HG03066 (cell line): ENCODE data around the gene RNF144B.

Source experiments
- ATAC-seq: cut with Tn5 transposase; IDR thresholded peaks from one replicate; pipeline ENCODE4 v1.9.1; 2021; ENCODE audit warnings: low read depth; ENCODE audit not compliant: unreplicated experiment

The RNF144B gene

DNA sequence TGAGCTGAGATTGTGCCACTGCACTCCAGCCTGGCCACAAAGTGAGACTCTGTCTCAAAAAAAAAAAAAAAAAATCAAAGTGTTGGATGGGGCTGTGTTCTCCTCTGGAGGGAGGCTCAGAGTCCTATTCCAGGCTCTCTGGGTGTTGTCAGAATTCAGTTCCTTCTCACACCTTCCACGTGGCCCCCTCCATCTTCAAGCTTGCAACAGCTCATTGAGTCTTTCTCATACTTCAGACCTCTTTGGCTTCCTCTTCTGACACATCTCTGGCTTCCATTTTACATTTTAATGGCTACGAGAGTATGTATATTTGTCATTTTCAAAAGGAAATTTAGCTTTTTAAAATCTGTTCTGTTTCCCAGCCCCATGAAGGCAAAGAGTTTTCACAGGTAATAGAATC is 85.8 kb downstream of the RNF144B start:
- ATAC-seq = no peak

- no peak for ATAC-seq
Measured at GRCh38 chr6:18473755-18474154, 86.6 kb downstream of the RNF144B start.

DNA sequence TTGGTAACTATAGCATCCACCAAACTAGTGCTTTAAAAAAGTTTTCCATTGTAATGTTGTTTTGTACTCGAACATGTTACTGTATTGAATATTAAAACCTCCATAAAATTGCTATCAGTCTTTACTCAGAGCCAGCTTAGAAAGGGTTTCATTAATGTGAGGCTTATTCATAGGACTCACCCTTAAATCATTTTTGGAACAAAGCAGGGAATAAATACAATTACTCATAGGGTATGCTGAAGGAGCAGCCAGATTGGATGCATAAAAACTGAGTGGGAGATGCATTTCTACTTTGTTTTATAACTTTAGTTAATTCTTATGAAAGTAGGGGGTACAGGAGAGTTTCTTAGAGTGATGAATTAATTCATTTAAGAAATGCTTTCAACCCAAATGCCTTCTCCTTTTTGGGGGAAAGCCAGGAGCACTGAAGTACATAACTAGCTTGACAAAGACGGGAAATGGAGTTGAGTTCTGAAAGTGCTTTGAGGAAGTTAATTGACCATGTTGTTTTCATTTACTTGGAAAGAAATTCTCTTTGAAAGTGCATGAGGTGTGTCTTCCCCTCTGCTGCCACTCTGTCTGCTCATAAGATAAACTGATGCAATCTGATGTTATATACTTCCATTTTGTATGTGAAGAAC is 90.3 kb downstream of the RNF144B start:
- no peak for ATAC-seq

GRCh38 chr6:18478610-18479009 is 91.5 kb downstream of the RNF144B start:
- no peak for ATAC-seq

DNA sequence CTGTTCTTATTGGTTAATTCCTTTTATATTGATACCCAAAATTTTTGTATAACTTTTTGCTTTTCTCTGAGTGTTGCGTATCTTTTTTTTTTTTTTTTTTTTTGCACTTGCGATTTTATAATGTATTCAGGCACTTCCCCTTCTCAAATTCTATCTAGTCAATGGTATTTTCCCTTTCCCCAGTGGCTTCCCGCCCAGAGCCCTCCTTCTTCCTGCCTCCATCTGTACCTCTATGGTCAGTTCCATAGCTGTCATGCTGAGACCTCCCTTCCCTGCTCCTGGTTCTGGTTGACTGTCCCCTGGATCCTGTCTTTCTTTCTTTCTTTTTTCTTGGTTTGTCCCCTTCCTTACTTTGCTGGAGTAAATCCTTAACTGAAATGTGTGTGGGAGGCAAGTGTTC is 94.7 kb downstream of the RNF144B start:
- no peak for ATAC-seq

DNA sequence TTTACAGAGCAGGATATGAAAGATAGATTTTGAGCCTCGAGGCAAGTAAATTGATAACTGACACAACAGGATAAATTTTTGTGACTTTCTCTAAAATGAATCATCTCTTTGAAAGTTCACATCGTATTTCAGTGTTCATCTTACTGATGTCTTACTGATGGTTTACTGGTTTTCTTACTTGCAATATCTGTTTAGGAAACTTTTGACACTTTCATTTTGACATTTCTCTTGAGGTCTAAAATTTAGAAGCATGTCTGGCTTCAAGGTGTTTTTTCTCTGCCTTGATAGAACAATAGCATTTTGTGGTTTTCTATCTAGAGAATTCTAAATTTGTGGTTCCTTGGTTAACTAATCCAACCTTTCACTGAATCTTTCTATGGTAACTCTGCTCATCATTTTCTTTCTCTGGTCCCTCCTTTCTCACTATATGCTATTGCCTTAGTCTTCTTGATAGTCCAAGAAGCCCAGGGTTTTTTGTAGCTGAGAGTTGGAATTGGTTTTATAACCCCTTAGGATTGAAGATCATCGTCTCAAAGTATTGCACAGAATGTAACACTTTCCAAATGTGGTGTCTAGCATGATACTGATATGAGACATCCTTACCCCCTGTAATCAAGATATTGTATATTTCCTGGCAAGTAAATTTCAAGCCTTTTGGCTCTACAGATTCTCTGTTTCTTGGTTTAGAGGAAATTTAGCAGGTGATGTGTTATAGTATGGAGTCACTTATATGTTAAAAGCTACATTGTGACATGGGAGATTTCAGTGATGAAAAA is 98.7 kb downstream of the RNF144B start:
- ATAC-seq = no peak

- ATAC-seq = no peak
Measured at GRCh38 chr6:18488004-18488403, 100.9 kb downstream of the RNF144B start.

DNA sequence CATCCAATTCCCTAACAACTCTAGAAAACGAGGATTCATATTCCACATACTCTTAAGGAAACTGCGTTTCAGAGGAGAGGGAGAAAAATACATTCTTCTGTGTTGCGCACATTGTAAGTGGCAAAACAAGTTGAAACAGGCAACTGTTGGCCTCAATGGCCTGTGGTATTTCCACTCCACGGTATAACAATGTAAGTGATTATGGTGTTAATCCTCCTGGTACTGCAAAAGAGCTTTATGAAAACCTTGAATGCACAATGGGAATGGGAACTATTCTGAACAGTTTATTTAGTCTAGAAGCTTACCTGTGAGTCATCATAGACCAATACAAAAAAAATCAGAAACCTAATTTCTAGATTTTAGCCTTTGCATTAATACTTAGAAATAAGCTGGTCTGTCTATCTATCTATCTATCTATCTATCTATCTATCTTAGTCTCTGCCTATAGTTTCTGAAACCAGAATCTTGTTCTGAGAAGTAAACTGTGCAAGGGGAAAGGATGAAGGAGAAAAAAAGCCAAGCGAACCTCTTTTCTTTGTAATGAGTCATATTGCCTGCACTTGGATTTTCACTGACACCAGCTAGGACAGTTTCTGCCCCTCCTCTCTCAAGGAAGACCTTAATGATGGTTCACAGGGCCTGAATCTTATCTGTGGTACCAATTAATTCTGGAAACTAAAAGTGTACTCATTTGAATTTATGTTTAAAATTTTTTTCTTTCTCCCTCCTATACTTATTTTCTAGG is 101.5 kb downstream of the RNF144B start:
- no peak for ATAC-seq

- ATAC-seq = no peak
Measured at GRCh38 chr6:18489335-18489734, 102.2 kb downstream of the RNF144B start.

GRCh38 chr6:18491308-18492045 is 104.3 kb downstream of the RNF144B start:
- ATAC-seq = no peak

DNA sequence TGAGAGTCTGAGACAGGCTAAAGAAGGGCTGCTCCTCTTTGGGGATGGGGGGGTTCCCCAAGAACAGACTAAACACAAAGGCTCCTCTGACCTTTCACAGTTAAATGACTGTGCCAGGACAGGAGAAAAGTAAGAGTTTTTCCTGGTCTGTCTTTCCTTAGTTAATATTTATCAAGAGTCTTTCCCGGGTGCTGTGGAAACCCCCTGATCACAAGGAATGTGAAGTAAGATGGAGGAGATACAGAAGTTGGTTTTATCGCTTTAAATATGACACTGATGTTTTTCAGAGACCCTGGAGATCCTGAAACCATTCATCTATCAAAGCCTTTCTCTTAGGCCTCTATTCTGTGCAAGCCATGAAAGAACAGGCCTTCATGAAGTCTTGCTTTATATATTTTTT is 105.8 kb downstream of the RNF144B start:
- no peak for ATAC-seq

DNA sequence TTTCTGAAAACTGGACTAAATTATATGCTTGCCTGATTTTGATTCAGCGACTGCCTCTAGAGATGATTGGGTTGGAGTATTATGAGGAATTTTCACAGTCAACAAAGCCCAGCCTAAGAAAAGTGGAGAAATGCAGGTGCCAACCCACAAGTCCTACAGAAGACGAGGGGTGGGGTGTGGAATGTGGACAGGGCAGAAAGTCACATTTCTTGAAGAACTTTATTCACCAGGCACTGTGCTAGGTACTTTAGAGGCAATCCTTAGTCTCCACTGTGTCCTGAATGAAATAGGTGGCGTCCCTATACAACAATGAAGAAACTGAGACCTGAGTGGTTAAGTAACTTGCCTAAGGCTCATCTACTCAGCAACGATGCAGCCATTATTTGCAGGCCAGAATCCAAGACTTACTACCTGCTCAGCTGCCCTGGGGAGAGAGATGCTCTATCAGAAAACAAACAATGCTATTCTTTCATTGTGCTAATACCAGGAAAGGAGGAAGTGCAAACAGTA is 106.3 kb downstream of the RNF144B start:
- ATAC-seq = no peak

GRCh38 chr6:18493925-18494324 is 106.8 kb downstream of the RNF144B start:
- no peak for ATAC-seq

- no peak for ATAC-seq
Measured at GRCh38 chr6:18495236-18495635, 108.1 kb downstream of the RNF144B start.

DNA sequence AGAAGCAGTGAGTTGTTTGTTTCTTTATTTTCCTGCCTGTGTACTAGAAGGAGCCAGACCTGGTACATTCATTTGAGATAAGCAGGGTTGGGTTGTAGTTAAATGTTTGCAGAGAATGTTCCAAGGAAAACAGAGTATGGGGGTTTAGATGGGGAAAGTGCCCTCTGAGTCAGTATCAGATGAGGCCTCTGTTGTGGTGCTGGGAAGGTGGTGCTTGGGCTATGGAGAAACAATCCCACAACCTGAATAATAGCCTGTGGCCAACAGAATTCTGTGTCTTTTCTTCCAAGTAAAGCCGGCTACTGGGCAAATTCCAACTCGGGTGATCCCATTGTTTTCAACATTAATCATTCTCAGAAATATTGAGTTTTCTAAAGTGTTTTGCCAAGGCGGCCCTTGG is 109.3 kb downstream of the RNF144B start:
- ATAC-seq = no peak

- no peak for ATAC-seq
Measured at GRCh38 chr6:18497006-18497405, 109.9 kb downstream of the RNF144B start.

GRCh38 chr6:18498408-18498807 is 111.3 kb downstream of the RNF144B start:
- ATAC-seq = no peak

DNA sequence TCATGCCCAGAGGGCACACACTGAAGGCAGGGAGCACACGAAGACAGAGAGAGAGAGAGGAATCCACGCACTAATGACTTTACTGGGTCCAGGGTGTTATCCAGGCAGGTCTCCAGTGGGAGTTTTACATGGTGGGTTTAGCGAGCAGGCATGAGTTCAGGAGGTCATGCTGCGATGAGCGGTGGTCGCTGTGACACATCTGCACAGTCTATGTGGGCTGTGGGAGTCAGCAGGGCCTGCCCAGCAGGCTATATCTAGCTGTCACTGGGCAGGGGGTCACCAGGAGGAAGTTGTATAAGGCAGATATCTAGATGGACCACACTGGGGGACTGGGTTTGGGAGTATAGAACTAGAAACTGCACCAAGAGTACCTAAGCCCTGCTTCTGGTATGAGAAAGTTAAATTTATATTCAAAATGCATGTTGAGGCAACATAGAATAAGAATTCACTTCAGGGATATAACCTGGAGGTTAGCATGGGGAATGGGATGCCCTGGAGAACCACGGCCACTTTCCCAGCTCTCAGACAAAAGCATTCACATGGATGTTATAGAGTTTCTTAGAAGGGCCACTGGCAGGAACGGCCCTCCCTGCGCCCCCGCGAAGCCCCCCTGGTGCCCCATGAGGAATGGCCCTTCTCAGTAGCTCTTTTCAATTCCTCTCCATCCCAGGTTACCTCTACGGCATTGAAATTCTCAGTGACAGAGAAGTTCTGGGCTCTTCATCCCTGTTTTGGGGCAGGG is 113.9 kb downstream of the RNF144B start:
- ATAC-seq = no peak

- ATAC-seq = no peak
Measured at GRCh38 chr6:18501663-18502013, 114.5 kb downstream of the RNF144B start.

- ATAC-seq = no peak
Measured at GRCh38 chr6:18503206-18503592, 116.0 kb downstream of the RNF144B start.
